CD4-positive, alpha-beta T cell treated with Interleukin-6 for 4 hours (primary cell): Measurements from ENCODE around the gene RGS13.

ENCODE experiments used
- DNase-seq: peaks from one replicate; pipeline ENCODE4 v3.0.0-alpha.2; 2020; ENCODE audit warnings: mixed read lengths

The RGS13 gene

GRCh38 chr1:192627901-192628300 is 8.0 kb upstream of the RGS13 start:
- no peak for DNase-seq

- DNase-seq, result no peak
Measured at GRCh38 chr1:192628396-192629057, 7.4 kb upstream of the RGS13 start.

GRCh38 chr1:192629612-192630011 is 6.3 kb upstream of the RGS13 start:
- no peak for DNase-seq

- DNase-seq, result no peak
Measured at GRCh38 chr1:192630521-192631287, 5.2 kb upstream of the RGS13 start.

GRCh38 chr1:192631749-192632148 is 4.2 kb upstream of the RGS13 start:
- DNase-seq, result no peak

GRCh38 chr1:192632188-192632587 is 3.8 kb upstream of the RGS13 start:
- DNase-seq, result no peak

GRCh38 chr1:192632641-192633532 is 3.1 kb upstream of the RGS13 start:
- no peak for DNase-seq

- no peak for DNase-seq
Measured at GRCh38 chr1:192633533-192634253, 2.3 kb upstream of the RGS13 start.

GRCh38 chr1:192635041-192635440 is 906 bp upstream of the RGS13 start:
- DNase-seq, result no peak

GRCh38 chr1:192639607-192640368 is 3.8 kb downstream of the RGS13 start:
- no peak for DNase-seq

GRCh38 chr1:192652159-192652558 is 16.2 kb downstream of the RGS13 start:
- DNase-seq, result no peak

- DNase-seq, result no peak
Measured at GRCh38 chr1:192654120-192654519, 18.2 kb downstream of the RGS13 start.

- no peak for DNase-seq
Measured at GRCh38 chr1:192654591-192655251, 18.8 kb downstream of the RGS13 start.

- no peak for DNase-seq
Measured at GRCh38 chr1:192657760-192658159, 21.8 kb downstream of the RGS13 start.

- no peak for DNase-seq
Measured at GRCh38 chr1:192658255-192658654, 22.3 kb downstream of the RGS13 start.

GRCh38 chr1:192660613-192661012 is 24.7 kb downstream of the RGS13 start:
- DNase-seq, result no peak

- DNase-seq, result no peak
Measured at GRCh38 chr1:192668409-192668983, 32.5 kb downstream of the RGS13 start.

- no peak for DNase-seq
Measured at GRCh38 chr1:192669174-192669573, 33.2 kb downstream of the RGS13 start.

GRCh38 chr1:192675716-192676115 is 39.8 kb downstream of the RGS13 start:
- no peak for DNase-seq

GRCh38 chr1:192678099-192678498 is 42.2 kb downstream of the RGS13 start:
- no peak for DNase-seq

- DNase-seq, result no peak
Measured at GRCh38 chr1:192682335-192682734, 46.4 kb downstream of the RGS13 start.
